ENCODE measurements around the gene OTUD3. TPM values are rescaled to one million over a fixed set of nuclear protein-coding genes. Genes with fewer than 3 reads are reported as not detected.

The OTUD3 gene, protein sequence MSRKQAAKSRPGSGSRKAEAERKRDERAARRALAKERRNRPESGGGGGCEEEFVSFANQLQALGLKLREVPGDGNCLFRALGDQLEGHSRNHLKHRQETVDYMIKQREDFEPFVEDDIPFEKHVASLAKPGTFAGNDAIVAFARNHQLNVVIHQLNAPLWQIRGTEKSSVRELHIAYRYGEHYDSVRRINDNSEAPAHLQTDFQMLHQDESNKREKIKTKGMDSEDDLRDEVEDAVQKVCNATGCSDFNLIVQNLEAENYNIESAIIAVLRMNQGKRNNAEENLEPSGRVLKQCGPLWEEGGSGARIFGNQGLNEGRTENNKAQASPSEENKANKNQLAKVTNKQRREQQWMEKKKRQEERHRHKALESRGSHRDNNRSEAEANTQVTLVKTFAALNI
- 3.6 and 5.4 TPM in 2 replicates for total RNA-seq

DNA sequence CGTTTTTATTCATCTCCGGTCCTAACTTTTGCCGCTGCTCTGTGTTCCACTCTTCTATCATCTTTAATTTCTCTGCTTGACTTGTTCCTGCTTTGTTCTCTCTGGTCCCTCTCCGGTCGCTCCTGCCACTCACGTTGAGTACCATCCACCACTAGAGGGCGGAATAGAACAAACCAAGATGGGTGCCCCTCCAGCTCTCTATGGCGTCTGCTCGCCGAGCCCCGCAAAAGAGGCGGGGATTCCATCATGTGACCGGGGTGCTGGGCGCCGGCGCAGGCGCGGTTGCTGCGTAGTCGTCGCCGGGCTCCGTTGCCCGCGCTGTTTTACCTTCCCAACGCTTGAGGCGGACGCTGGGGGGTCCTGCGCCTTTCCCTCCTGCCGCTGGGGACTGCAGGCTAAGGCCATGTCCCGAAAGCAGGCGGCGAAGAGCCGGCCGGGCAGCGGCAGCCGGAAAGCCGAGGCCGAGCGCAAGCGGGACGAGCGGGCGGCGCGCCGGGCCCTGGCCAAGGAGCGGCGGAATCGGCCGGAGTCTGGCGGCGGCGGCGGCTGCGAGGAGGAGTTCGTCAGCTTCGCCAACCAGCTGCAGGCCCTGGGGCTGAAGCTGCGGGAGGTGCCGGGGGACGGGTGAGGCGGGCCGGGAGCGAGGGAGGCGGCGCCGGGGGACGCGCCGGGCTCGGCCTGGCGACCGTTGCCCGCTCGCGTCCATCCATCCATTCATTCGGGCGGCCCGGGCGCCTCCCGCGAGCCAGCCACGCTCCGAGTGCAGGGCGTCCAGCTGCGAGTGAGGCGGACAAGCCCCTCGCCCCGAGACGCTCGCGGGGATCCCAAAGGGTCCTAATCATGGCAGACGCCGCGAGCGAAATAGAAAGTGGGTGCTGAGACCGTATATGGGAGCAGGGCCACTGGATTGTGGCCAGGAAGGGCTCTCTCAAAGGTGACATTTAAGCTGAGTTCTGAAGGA, at the start of gene OTUD3:
Gene OTUD3, plus strand, starts transcription at position 285 of the 961 bp plus-strand sequence. Its CDS starts 119 bp downstream, at position 404.

DNA sequence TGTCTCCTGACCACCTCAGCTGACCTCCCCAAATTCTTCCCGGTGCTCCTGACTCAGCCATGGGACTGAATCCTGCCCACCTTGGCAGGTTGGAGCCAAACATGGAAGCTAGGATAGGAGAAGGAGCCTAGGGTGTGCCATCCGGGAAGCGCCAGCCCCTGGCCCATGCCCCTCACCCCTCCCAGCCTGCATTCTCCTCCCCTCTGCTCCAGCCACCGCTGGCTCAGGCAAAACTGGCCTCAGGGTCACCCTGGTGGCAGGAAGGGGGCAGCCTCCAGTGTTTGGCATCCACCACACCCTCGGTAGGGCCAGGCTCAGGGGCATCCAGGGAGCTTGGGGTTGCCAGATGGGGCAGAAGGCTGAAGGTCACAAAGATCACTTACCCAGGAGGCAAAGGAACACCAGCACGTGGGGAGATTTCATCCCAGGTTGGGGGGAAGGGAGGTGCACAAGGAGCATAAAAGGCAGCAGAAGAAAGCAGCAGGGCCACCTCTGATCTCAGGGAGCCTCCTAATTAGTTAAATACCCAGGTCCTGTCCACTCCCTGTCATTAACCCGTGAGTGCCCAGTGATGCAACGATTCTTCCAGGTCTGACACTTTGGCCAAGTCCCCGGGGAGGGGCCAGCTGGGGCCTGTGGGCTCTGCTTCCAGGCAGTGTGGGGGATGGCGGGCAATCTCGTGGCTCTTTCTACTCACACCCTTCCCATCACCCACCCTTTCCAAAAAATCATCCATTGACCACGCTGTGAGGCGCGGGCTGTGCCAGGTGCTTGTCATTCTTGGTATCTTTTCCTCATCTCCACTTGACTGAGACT, 41.1 kb downstream of the OTUD3 start, which contains the start of gene PLA2G2E:
Gene PLA2G2E, minus strand, starts transcription at position 481 of the 816 bp plus-strand sequence. Its CDS starts 58 bp downstream, at position 423.

Other genes starting within 250 kb of the OTUD3 start
- 117 and 301 TPM in 2 replicates for gene NBL1, start 238.1 kb upstream of the OTUD3 start, total RNA-seq
- under 0.01 TPM in 1 of 2 replicates, not detected in the other for gene HTR6, start 217.5 kb upstream of the OTUD3 start, total RNA-seq
- 19.6 and 27.5 TPM in 2 replicates for gene TMCO4, start 82.5 kb upstream of the OTUD3 start, total RNA-seq
- not detected in 2 replicates for gene RNF186, start 67.1 kb upstream of the OTUD3 start, total RNA-seq
- not detected in 2 replicates for gene PLA2G2E, start 41.2 kb downstream of the OTUD3 start, total RNA-seq
- gene PLA2G2A, start 97.2 kb downstream of the OTUD3 start, total RNA-seq = not detected in 2 replicates
- 0.15 and 6.9 TPM in 2 replicates for gene PLA2G5, start 187.8 kb downstream of the OTUD3 start, total RNA-seq
- not detected in 2 replicates for gene PLA2G2D, start 237.1 kb downstream of the OTUD3 start, total RNA-seq